Osteoblast (primary cell): ENCODE results near the gene ADAMTS4. TPM values are rescaled to one million over a fixed set of nuclear protein-coding genes. Genes with fewer than 3 reads are reported as not detected.
A peak's percentile ranks its signal among the peaks of the same experiment; 100 is the strongest.

ENCODE experiments used
- DNase-seq: peaks from one replicate; pipeline ENCODE4 v3.0.0; 2011; ENCODE audit warnings: low spot score, mixed read lengths; ENCODE audit not compliant: insufficient read length; ENCODE audit errors: missing footprints
- H2AFZ ChIP-seq: 2 replicates; pipeline ENCODE4 v1.6.0; 2011; ENCODE audit warnings: mild to moderate bottlenecking, low read length
- H3K27ac ChIP-seq: 2 replicates; pipeline ENCODE4 v1.5.1; 2011; ENCODE audit warnings: mild to moderate bottlenecking, low read depth, low read length, moderate library complexity
- H3K27me3 ChIP-seq: 2 replicates; pipeline ENCODE4 v1.6.0; 2012; ENCODE audit warnings: mild to moderate bottlenecking, control low read depth, inconsistent platforms, low read length, moderate library complexity; ENCODE audit not compliant: insufficient read depth
- H3K36me3 ChIP-seq: 2 replicates; pipeline ENCODE4 v1.5.1; 2011; ENCODE audit warnings: mild to moderate bottlenecking, low read length, control low read depth, moderate library complexity; ENCODE audit not compliant: insufficient read depth
- H3K4me1 ChIP-seq: 2 replicates; pipeline ENCODE4 v1.5.1; 2011; ENCODE audit warnings: mild to moderate bottlenecking, low read length, control low read depth, moderate library complexity; ENCODE audit not compliant: insufficient read depth
- H3K4me2 ChIP-seq: 2 replicates; pipeline ENCODE4 v1.6.0; 2011; ENCODE audit warnings: mild to moderate bottlenecking, low read length; ENCODE audit not compliant: insufficient read depth
- H3K4me3 ChIP-seq: fragments of 200-600 bp; sonication (generic); 3 replicates; pipeline ENCODE4 v1.5.1; 2012; ENCODE audit warnings: mild to moderate bottlenecking, low read length, inconsistent platforms; ENCODE audit not compliant: insufficient read depth
- H3K79me2 ChIP-seq: 2 replicates; pipeline ENCODE4 v1.6.0; 2012; ENCODE audit warnings: mild to moderate bottlenecking, low read length, control low read depth, inconsistent platforms; ENCODE audit not compliant: insufficient read depth
- H3K9me3 ChIP-seq: 2 replicates; pipeline ENCODE4 v1.5.1; 2011; ENCODE audit warnings: low read depth, low read length, control low read depth
- H4K20me1 ChIP-seq: 2 replicates; pipeline ENCODE4 v1.6.0; 2012; ENCODE audit warnings: mild to moderate bottlenecking, low read length, control low read depth; ENCODE audit not compliant: insufficient read depth
- CTCF ChIP-seq: IDR thresholded peaks from 2 replicates; pipeline ENCODE4 v1.5.1; 2011; ENCODE audit warnings: mild to moderate bottlenecking, low read depth, low read length, moderate library complexity; ENCODE audit errors: extremely low read depth
- total RNA-seq: library from RNA; depleted of rRNA; stranded (reverse); fragments of >200 nt; gene quantifications from 2 replicates; pipeline ENCODE4 v1.2.3, GENCODE V29; 2012

ADAMTS4 gene
- total RNA-seq, 1 donor, result 1.4 TPM

GRCh38 chr1:161179698-161180097 lies 19.2 kb downstream of the ADAMTS4 start:
- Histone ChIP-seq H3K27ac (no peak overlapping the region), H4K20me1 (peaks cover 3% of the 10 kb centered on the region), H3K27me3 (no peaks in the 10 kb centered on the region), H3K9me3 (no peaks in the 10 kb centered on the region), H3K4me1 (peaks cover 17% of the 10 kb centered on the region), H3K79me2 (peaks cover 16% of the 10 kb centered on the region), H3K4me2 (no peak overlapping the region), H2AFZ (no peak overlapping the region), H3K36me3 (peaks cover 12% of the 10 kb centered on the region), H3K4me3 (no peak overlapping the region)
- TF ChIP-seq CTCF, result no peak
- DNase-seq, result no peak

GRCh38 chr1:161177936-161178244 lies 21.0 kb downstream of the ADAMTS4 start:
- Histone ChIP-seq H3K4me3 (peak overlapping the region; percentile 98), H3K4me2 (peak overlapping the region; percentile 99), H3K27me3 (no peaks in the 10 kb centered on the region), H4K20me1 (peaks cover 3% of the 10 kb centered on the region), H3K9me3 (no peaks in the 10 kb centered on the region), H3K36me3 (peaks cover 25% of the 10 kb centered on the region), H3K4me1 (peaks cover 27% of the 10 kb centered on the region), H2AFZ (peak overlapping the region; percentile 99), H3K27ac (peak overlapping the region; percentile 96), H3K79me2 (peaks cover 16% of the 10 kb centered on the region)
- DNase-seq, result no peak
- no peak for TF ChIP-seq CTCF

GRCh38 chr1:161177112-161177935 lies 21.5 kb downstream of the ADAMTS4 start, which contains the start of gene B4GALT3:
B4GALT3 (minus strand) TSS chr1:161177507; CDS start chr1:161176060, 1,447 bp downstream.
- Histone ChIP-seq H3K27me3 (no peaks in the 10 kb centered on the region), H3K4me1 (peaks cover 29% of the 10 kb centered on the region), H3K4me3 (peak within 1 kb of the TSS; percentile 98), H3K27ac (peak within 1 kb of the TSS; percentile 96), H3K9me3 (no peaks in the 10 kb centered on the region), H2AFZ (peak within 1 kb of the TSS; percentile 99), H3K4me2 (peak within 1 kb of the TSS; percentile 99), H3K36me3 (peaks cover 29% of the 10 kb centered on the region), H3K79me2 (peaks cover 16% of the 10 kb centered on the region), H4K20me1 (peaks cover 3% of the 10 kb centered on the region)
- TF ChIP-seq CTCF, result no peak
- DNase-seq, result peak; percentile 98

- H3K4me2 ChIP-seq, result peak overlapping the region; percentile 99
- H3K27me3 ChIP-seq, result no peaks in the 10 kb centered on the region
- peak overlapping the region; percentile 99 for H2AFZ ChIP-seq
Measured at GRCh38 chr1:161176468-161177111, 22.3 kb downstream of the ADAMTS4 start.

More at GRCh38 chr1:161176468-161177111, 22.3 kb downstream of the ADAMTS4 start:
- Histone ChIP-seq H3K36me3 (peaks cover 36% of the 10 kb centered on the region), H4K20me1 (peaks cover 3% of the 10 kb centered on the region), H3K9me3 (no peaks in the 10 kb centered on the region), H3K4me1 (peaks cover 27% of the 10 kb centered on the region), H3K27ac (peak overlapping the region; percentile 96), H3K79me2 (peaks cover 20% of the 10 kb centered on the region), H3K4me3 (peak overlapping the region; percentile 98)
- TF ChIP-seq CTCF, result no peak
- no peak for DNase-seq
